IMR-90 (cell line): ENCODE data around the gene RFX4. TPM values are rescaled to one million over a fixed set of nuclear protein-coding genes. Genes with fewer than 3 reads are reported as not detected.

Source experiments
- ATAC-seq: fragments of 200-7000 bp; cut with Tn5 transposase; 2 replicates; pipeline ENCODE4 v1.9.1; 2020; ENCODE audit warnings: low read depth, mild to moderate bottlenecking, moderate library complexity
- BruUV-seq: library from RNA; stranded (reverse); fragments of 400-500 nt; replicated peaks from 2 replicates; lab custom pipeline; 2021; lab: Mats Ljungman, UMichigan
- CTCF ChIA-PET: fragments of 300-600 bp; formaldehyde crosslinking; extraction: SDS; loops from one replicate; lab custom pipeline; 2021; ENCODE audit warnings: antibody characterized with exemption; lab: Yijun Ruan, JAX
- POLR2A ChIA-PET: fragments of 300-600 bp; sonication (Branson Sonifier 250); formaldehyde crosslinking; loops from one replicate; lab custom pipeline; 2022; ENCODE audit warnings: antibody characterized with exemption; ENCODE audit not compliant: unreplicated experiment; lab: Charles Lee
- DNase-seq: peaks from one replicate; pipeline ENCODE4 v3.0.0; 2013
- H2AFZ ChIP-seq: replicated peaks from 2 replicates; pipeline ENCODE3; 2013; ENCODE audit warnings: low read length, mild to moderate bottlenecking; ENCODE audit not compliant: poor library complexity
- H2AK5ac ChIP-seq: 2 replicates; pipeline ENCODE4 v1.6.1; 2013; ENCODE audit warnings: low read depth, low read length, inconsistent platforms
- H2AK9ac ChIP-seq: replicated peaks from 2 replicates; pipeline ENCODE3; 2013; ENCODE audit warnings: mild to moderate bottlenecking, low read depth, low read length, moderate library complexity; ENCODE audit not compliant: poor library complexity
- H2BK120ac ChIP-seq: 2 replicates; pipeline ENCODE4 v1.6.1; 2013; ENCODE audit warnings: low read depth, low read length, inconsistent platforms
- H2BK15ac ChIP-seq: 3 replicates; pipeline ENCODE4 v1.6.1; 2013; ENCODE audit warnings: low read depth, low read length, inconsistent platforms
- H2BK20ac ChIP-seq: 2 replicates; pipeline ENCODE4 v1.6.1; 2013; ENCODE audit warnings: low read depth, mild to moderate bottlenecking, inconsistent platforms, low read length, moderate library complexity
- H2BK5ac ChIP-seq: 2 replicates; pipeline ENCODE4 v1.6.1; 2013; ENCODE audit warnings: mild to moderate bottlenecking, low read depth, low read length, inconsistent platforms; ENCODE audit not compliant: poor library complexity, severe bottlenecking
- H3K14ac ChIP-seq: replicated peaks from 2 replicates; pipeline ENCODE4 v1.6.1; 2013; ENCODE audit warnings: low read depth, low read length, inconsistent platforms
- H3K18ac ChIP-seq: 2 replicates; pipeline ENCODE4 v1.6.1; 2013; ENCODE audit warnings: low read depth, low read length, control low read depth
- H3K23ac ChIP-seq: 2 replicates; pipeline ENCODE4 v1.6.1; 2013; ENCODE audit warnings: low read depth, low read length, inconsistent platforms
- H3K27ac ChIP-seq: 2 replicates; pipeline ENCODE4 v1.5.1; 2013; ENCODE audit warnings: mild to moderate bottlenecking, control low read depth, low read length; ENCODE audit not compliant: insufficient read depth
- H3K27me3 ChIP-seq: 2 replicates; pipeline ENCODE4 v1.6.1; 2013; ENCODE audit warnings: low read length; ENCODE audit not compliant: control insufficient read depth, insufficient read depth
- H3K36me3 ChIP-seq: 2 replicates; pipeline ENCODE4 v1.6.1; 2013; ENCODE audit warnings: low read length, mixed read lengths; ENCODE audit not compliant: control insufficient read depth, insufficient read depth
- H3K4ac ChIP-seq: 2 replicates; pipeline ENCODE4 v1.6.1; 2013; ENCODE audit warnings: low read depth, low read length, inconsistent platforms
- H3K4me1 ChIP-seq: 2 replicates; pipeline ENCODE4 v1.6.1; 2013; ENCODE audit warnings: low read length, mixed read lengths; ENCODE audit not compliant: control insufficient read depth, insufficient read depth
- H3K4me2 ChIP-seq: 2 replicates; pipeline ENCODE4 v1.6.1; 2013; ENCODE audit warnings: low read depth, mild to moderate bottlenecking, control low read depth, low read length, moderate library complexity
- H3K4me3 ChIP-seq: 2 replicates; pipeline ENCODE4 v1.5.1; 2013; ENCODE audit warnings: low read depth, mild to moderate bottlenecking, control low read depth, low read length, moderate library complexity; ENCODE audit not compliant: insufficient read depth
- H3K56ac ChIP-seq: 2 replicates; pipeline ENCODE4 v1.6.1; 2013; ENCODE audit warnings: low read length, inconsistent platforms; ENCODE audit not compliant: insufficient read depth; ENCODE audit errors: extremely low read depth
- H3K79me1 ChIP-seq, 2 experiments: 2 replicates each; pipeline ENCODE4 v1.6.1; 2013; ENCODE audit warnings: low read length in 2 of 2, inconsistent platforms in 1 of 2, low read depth in 1 of 2
- H3K9ac ChIP-seq: 2 replicates; pipeline ENCODE4 v1.6.1; 2013; ENCODE audit warnings: low read depth, low read length, control low read depth
- H3K9me1 ChIP-seq: 2 replicates; pipeline ENCODE4 v1.6.1; 2013; ENCODE audit warnings: low read length, inconsistent platforms; ENCODE audit not compliant: insufficient read depth
- H3K9me3 ChIP-seq: 2 replicates; pipeline ENCODE4 v1.6.1; 2013; ENCODE audit warnings: low read length; ENCODE audit not compliant: control insufficient read depth, insufficient read depth
- H4K20me1 ChIP-seq: 2 replicates; pipeline ENCODE4 v1.6.1; 2013; ENCODE audit warnings: low read length, inconsistent platforms; ENCODE audit not compliant: insufficient read depth
- H4K5ac ChIP-seq: 2 replicates; pipeline ENCODE4 v1.6.1; 2013; ENCODE audit warnings: mild to moderate bottlenecking, low read depth, low read length, control low read depth
- H4K8ac ChIP-seq, 2 experiments: 2 replicates each; pipeline ENCODE4 v1.6.1; 2013; ENCODE audit warnings: low read depth in 2 of 2, low read length in 2 of 2, control low read depth in 1 of 2, inconsistent platforms in 1 of 2
- H4K91ac ChIP-seq: 2 replicates; pipeline ENCODE4 v1.6.1; 2013; ENCODE audit warnings: low read depth, low read length, inconsistent platforms; ENCODE audit not compliant: insufficient read depth
- BHLHE40 ChIP-seq: fragments of 150-350 bp; IDR thresholded peaks from 2 replicates; pipeline ENCODE4 v1.6.1; 2016; ENCODE audit warnings: mild to moderate bottlenecking, low read depth, low read length
- CHD1 ChIP-seq: IDR thresholded peaks from 2 replicates; pipeline ENCODE4 v1.6.1; 2012; ENCODE audit warnings: low read depth, low read length, improper control_type of control experiment
- CTCF ChIP-seq: conservative IDR thresholded peaks from 2 replicates; pipeline ENCODE4 v1.5.1; 2012; ENCODE audit warnings: mild to moderate bottlenecking, low read depth, low read length, improper control_type of control experiment
- MAFK ChIP-seq: IDR thresholded peaks from 2 replicates; pipeline ENCODE4 v1.6.1; 2012; ENCODE audit warnings: low read depth, low read length, improper control_type of control experiment
- RAD21 ChIP-seq: IDR thresholded peaks from 2 replicates; pipeline ENCODE4 v1.6.1; 2012; ENCODE audit warnings: low read length, improper control_type of control experiment
- RCOR1 ChIP-seq: IDR thresholded peaks from 2 replicates; pipeline ENCODE4 v1.6.1; 2012; ENCODE audit warnings: mild to moderate bottlenecking, low read length, improper control_type of control experiment; ENCODE audit not compliant: insufficient replicate concordance
- WGBS, 2 experiments: methylation state at CpG; one replicate each; pipeline versions ENCODE4 v1.1.5 to v1.1.7; 2013; ENCODE audit warnings: missing lambda C conversion rate in 2 of 2; ENCODE audit not compliant: insufficient read length in 1 of 2; ENCODE audit errors: extremely low coverage in 2 of 2; 5-methylcytosine and 5-hydroxymethylcytosine counted together
- dilution Hi-C: fragments of 300-500 bp; cut with HindIII; formaldehyde crosslinking; loops from one replicate; pipeline ENCODE4 v1.14.3; 2018; ENCODE audit warnings: low sequenced_read_pairs; ENCODE audit not compliant: unreplicated experiment
- in situ Hi-C: fragments of 300-500 bp; cut with MboI; formaldehyde crosslinking; loops from 3 replicates; pipeline ENCODE4 v1.14.3; 2019; ENCODE audit warnings: low sequenced_read_pairs, inconsistent platforms, mixed read lengths
- intact Hi-C: fragments of 100-400 bp; cut with micrococcal nuclease; formaldehyde crosslinking; loops from 2 replicates; pipeline ENCODE4 v1.10.0; 2022
- polyA plus RNA-seq, 3 experiments: library from polyadenylated mRNA; depleted of rRNA; stranded (reverse); fragments of >200 nt; gene quantifications; 2 replicates each; pipeline ENCODE4 v1.2.3, GENCODE V29; 2012; ENCODE audit warnings: low replicate concordance in 1 of 3
- total RNA-seq: library from RNA; depleted of rRNA; stranded (reverse); fragments of >200 nt; gene quantifications from 2 replicates; pipeline ENCODE4 v1.2.3, GENCODE V29; 2012
- TF ChIP-seq, protein P1 (sequence below): fragments of 150-350 bp; IDR thresholded peaks from 2 replicates; pipeline ENCODE4 v1.6.1; 2017; ENCODE audit warnings: mild to moderate bottlenecking, antibody characterized with exemption, low read length, low read depth
- TF ChIP-seq, protein P2 (sequence below): fragments of 150-350 bp; IDR thresholded peaks from 2 replicates; pipeline ENCODE4 v1.6.1; 2016; ENCODE audit warnings: low read depth, mild to moderate bottlenecking, low read length, moderate library complexity, borderline replicate concordance

RFX4 gene
- total and polyA plus RNA-seq, 2 of the 4 experiments (the other 2 are of a cell fraction), result not detected

DNA sequence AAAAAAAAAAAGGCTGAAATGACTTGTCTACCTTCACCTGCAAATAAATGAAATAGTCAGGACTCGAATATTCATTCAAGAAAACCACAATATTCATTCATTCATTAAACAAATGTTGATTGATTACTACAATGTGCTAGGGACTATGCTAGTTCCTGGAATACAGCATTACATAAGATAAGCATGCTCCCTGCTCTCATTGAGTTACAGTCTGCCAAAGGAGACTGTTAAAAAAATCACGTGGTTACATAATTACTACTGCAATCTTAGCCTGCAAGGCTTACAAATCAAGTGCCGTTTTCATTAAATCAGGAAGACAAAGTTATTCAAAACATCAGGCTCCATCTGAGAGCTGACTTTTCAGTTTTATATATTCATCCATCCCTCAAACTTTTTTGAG is 121.3 kb downstream of the RFX4 start:
- no peaks in the 10 kb centered on the region for H4K20me1 ChIP-seq
- H3K4me1 ChIP-seq, result no peaks in the 10 kb centered on the region
- no peak overlapping the region for H3K9ac ChIP-seq
- H2BK15ac ChIP-seq, result no peak overlapping the region
- no peak for DNase-seq
- no peak overlapping the region for H3K23ac ChIP-seq
- H3K56ac ChIP-seq, result no peak overlapping the region
- intact Hi-C loops, result no loop called here
- no peak overlapping the region for H2AK5ac ChIP-seq
- BruUV-seq, result no TSS peak
- no peak overlapping the region for H2BK120ac ChIP-seq
- H4K8ac ChIP-seq, result no peak overlapping the region
- ChIA-PET CTCF (no interaction called here), POLR2A (no interaction called here)
- no peak overlapping the region for H4K91ac ChIP-seq
- peaks cover 4% of the 10 kb centered on the region; the same call in 1 of the 2 replicates for H3K9me3 ChIP-seq
- no peak overlapping the region for H3K4ac ChIP-seq
- H3K14ac ChIP-seq, result no peak overlapping the region
- no peak overlapping the region for H3K18ac ChIP-seq
- H3K36me3 ChIP-seq, result no peaks in the 10 kb centered on the region
- in situ Hi-C loops, result no loop called here
- TF ChIP-seq RCOR1 (no peak), CTCF (no peak), BHLHE40 (no peak), MAFK (no peak), RAD21 (no peak), CHD1 (no peak)
- TF ChIP-seq, protein P1, sequence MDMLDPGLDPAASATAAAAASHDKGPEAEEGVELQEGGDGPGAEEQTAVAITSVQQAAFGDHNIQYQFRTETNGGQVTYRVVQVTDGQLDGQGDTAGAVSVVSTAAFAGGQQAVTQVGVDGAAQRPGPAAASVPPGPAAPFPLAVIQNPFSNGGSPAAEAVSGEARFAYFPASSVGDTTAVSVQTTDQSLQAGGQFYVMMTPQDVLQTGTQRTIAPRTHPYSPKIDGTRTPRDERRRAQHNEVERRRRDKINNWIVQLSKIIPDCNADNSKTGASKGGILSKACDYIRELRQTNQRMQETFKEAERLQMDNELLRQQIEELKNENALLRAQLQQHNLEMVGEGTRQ, result no peak
- TF ChIP-seq, protein P2, sequence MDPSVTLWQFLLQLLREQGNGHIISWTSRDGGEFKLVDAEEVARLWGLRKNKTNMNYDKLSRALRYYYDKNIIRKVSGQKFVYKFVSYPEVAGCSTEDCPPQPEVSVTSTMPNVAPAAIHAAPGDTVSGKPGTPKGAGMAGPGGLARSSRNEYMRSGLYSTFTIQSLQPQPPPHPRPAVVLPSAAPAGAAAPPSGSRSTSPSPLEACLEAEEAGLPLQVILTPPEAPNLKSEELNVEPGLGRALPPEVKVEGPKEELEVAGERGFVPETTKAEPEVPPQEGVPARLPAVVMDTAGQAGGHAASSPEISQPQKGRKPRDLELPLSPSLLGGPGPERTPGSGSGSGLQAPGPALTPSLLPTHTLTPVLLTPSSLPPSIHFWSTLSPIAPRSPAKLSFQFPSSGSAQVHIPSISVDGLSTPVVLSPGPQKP, result no peak
- dilution Hi-C loops, result no loop called here
- no peak overlapping the region for H2BK5ac ChIP-seq
- H3K4me2 ChIP-seq, result no peak overlapping the region
- no peak overlapping the region for H4K5ac ChIP-seq
- no peaks in the 10 kb centered on the region for H3K79me1 ChIP-seq
- H2BK20ac ChIP-seq, result no peak overlapping the region
- H3K27ac ChIP-seq, result no peak overlapping the region
- H2AFZ ChIP-seq, result no peak overlapping the region
- H3K4me3 ChIP-seq, result no peak overlapping the region
- WGBS, 2 experiments, result 11% methylated on average over 1 of the region's 3 CpGs; no CpG with 5 or more reads in 1 of the 2 experiments
- H2AK9ac ChIP-seq, result no peak overlapping the region
- ATAC-seq, result no peak
- peaks cover 8% of the 10 kb centered on the region; the same call in 1 of the 2 replicates for H3K27me3 ChIP-seq
- H3K9me1 ChIP-seq, result no peaks in the 10 kb centered on the region
